Measurements from ENCODE around the gene TTC6.

The TTC6 gene

DNA sequence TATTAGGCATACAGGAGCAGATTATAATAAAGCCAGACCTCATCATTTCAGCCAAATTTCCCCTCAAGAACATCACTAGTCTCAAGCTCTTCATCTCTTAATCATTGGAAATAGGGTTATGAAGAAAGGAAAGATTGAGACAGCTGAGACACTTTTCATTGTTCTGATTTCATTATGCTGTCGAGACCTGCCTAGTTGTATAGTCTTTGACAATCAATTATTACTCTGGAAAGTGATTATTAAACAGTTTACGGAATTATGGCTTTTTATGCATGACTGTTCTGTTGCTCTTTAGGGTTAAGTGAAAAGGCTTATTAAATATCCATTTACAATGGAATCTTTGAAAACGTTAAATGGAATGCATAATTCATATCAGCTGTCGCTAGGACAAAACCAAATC, 48.3 kb downstream of the TTC6 start:
- DNase-seq (ENCODE audit: low read depth): no peak
- H3K4me3 ChIP-seq (ENCODE audit: low read depth, low read length): no peak overlapping the region
- TF ChIP-seq MAX (IDR thresholded peaks at IDR 0.05; ENCODE audit: low read depth, low read length): no peak
